Spleen (tissue), 11 donors: ENCODE results near the gene ABCA7. TPM values are rescaled to one million over a fixed set of nuclear protein-coding genes. Genes with fewer than 3 reads are reported as not detected.
"Not testable (repeated sequence)": the region's sequence is repeated elsewhere in the genome, so short reads cannot be mapped to it uniquely, and the experiment has no call there.

ENCODE experiments used
- DNase-seq: peaks from one replicate; pipeline ENCODE4 v3.0.0-alpha.2; 2020
- H3K27ac ChIP-seq, 8 donors: fragments of 200-600 bp; sonication (generic) in 7 of 8; 1 replicate in 4 of 8; 2 replicates in 4 of 8; pipeline versions ENCODE4 v1.5.0 to v1.8.0; 2016 to 2021; ENCODE audit warnings: inconsistent platforms in 4 of 8, mild to moderate bottlenecking in 4 of 8, moderate library complexity in 1 of 8
- H3K27me3 ChIP-seq, 7 donors: fragments of 200-600 bp; sonication (generic) in 6 of 7; replicated peaks in 1 of 7; 1 replicate in 4 of 7; 2 replicates in 3 of 7; pipeline versions ENCODE4 v1.5.0 to v1.8.0; 2016 to 2021; ENCODE audit warnings: inconsistent platforms in 3 of 7, mild to moderate bottlenecking in 1 of 7
- H3K36me3 ChIP-seq, 6 donors: fragments of 200-600 bp; sonication (generic) in 5 of 6; 1 replicate in 4 of 6; 2 replicates in 2 of 6; pipeline versions ENCODE4 v1.5.0 to v1.8.0; 2016 to 2021; ENCODE audit warnings: inconsistent platforms in 2 of 6
- H3K4me1 ChIP-seq, 6 donors: fragments of 200-600 bp; sonication (generic) in 5 of 6; 1 replicate in 3 of 6; 2 replicates in 3 of 6; pipeline versions ENCODE4 v1.5.0 to v1.8.0; 2016 to 2021; ENCODE audit warnings: inconsistent platforms in 3 of 6
- H3K4me3 ChIP-seq, 8 donors: fragments of 200-600 bp; sonication (generic) in 7 of 8; 1 replicate in 4 of 8; 2 replicates in 4 of 8; pipeline versions ENCODE4 v1.5.0 to v1.8.0; 2016 to 2021; ENCODE audit warnings: inconsistent platforms in 4 of 8, mild to moderate bottlenecking in 4 of 8, moderate library complexity in 2 of 8
- H3K9me3 ChIP-seq, 8 donors: fragments of 200-600 bp; sonication (generic) in 7 of 8; 1 replicate in 4 of 8; 2 replicates in 4 of 8; pipeline versions ENCODE4 v1.5.0 to v1.8.0; 2016 to 2021; ENCODE audit warnings: inconsistent platforms in 4 of 8
- CTCF ChIP-seq, 11 experiments: fragments of 200-600 bp in 7 of 11; fragments of 450-650 bp in 4 of 11; sonication (generic) in 4 of 11; IDR thresholded peaks in 8 of 11; conservative IDR thresholded peaks in 3 of 11; 1 replicate in 7 of 11; 2 replicates in 4 of 11; pipeline versions ENCODE4 v1.4.0 to v1.8.0; 2016 to 2021; ENCODE audit warnings: antibody characterized with exemption in 11 of 11, inconsistent platforms in 4 of 11, mild to moderate bottlenecking in 1 of 11
- POLR2A ChIP-seq, 3 donors: fragments of 450-650 bp; IDR thresholded peaks; one replicate each; pipeline ENCODE4 v1.5.1; 2017; ENCODE audit warnings: antibody characterized with exemption in 3 of 3, mild to moderate bottlenecking in 1 of 3
- POLR2AphosphoS5 ChIP-seq, 3 donors: sonication (generic); formaldehyde crosslinking; IDR thresholded peaks; one replicate each; pipeline ENCODE4 v1.5.1; 2017; ENCODE audit warnings: antibody characterized with exemption in 3 of 3
- WGBS, 5 donors: extraction: QIAGEN DNeasy Blood & Tissue Kit in 3 of 5; methylation state at CpG; one replicate each; pipeline versions ENCODE4 v1.1.5 to v1.1.7; 2013 to 2018; 5-methylcytosine and 5-hydroxymethylcytosine counted together
- intact Hi-C: fragments of 100-400 bp; cut with DNase I; formaldehyde crosslinking; loops from one replicate; pipeline ENCODE4 v1.15.0; 2023; ENCODE audit warnings: low total_unique reads
- polyA plus RNA-seq, 3 donors: library from polyadenylated mRNA; stranded (reverse); fragments of 200-250 nt; gene quantifications; one replicate each; pipeline ENCODE4 v1.2.1, GENCODE V29; 2013
- small RNA-seq, 4 donors: library from RNA; depleted of rRNA; stranded (forward); fragments of <200 nt; gene quantifications; one replicate each; pipeline ENCODE3, GENCODE V24; 2016
- total RNA-seq, 7 donors: library from RNA; depleted of rRNA in 3 of 7; stranded (reverse); fragments of >200 nt in 3 of 7; fragmentation: NEBNext Ultra II Directional in 4 of 7; extraction: Animal tissue kit (Norgen Biotek cat#: 25700) in 4 of 7; gene quantifications; one replicate each; pipeline versions ENCODE4 v1.1.0 to v1.2.1, GENCODE V29; 2016 to 2021
- donor health status: healthy with polysubstance abuse.
- donor health status: DM: no; HTN: no; CAD: no; lungs with moderate emphysema.
- donor health status: DM: no; HTN: no; CAD: no.
- donor health status: Bipolar disorder and iron deficiency.
- donor health status: healthy.
- donor health status: DM: no; HTN: no; CAD: no.
- donor health status: DM: yes; HTN: yes; CAD: no.

Gene ABCA7
- total and polyA plus RNA-seq, 10 donors = 64.6 to 197 (median 102) TPM

GRCh38 chr19:1113030-1113985 is 73.4 kb downstream of the ABCA7 start:
- H3K9me3 ChIP-seq = no peaks in the 10 kb centered on the region
- 31 to 47% (median 34%) methylated on average over 29 to 44 of the region's 44 CpGs for WGBS, 5 donors
- H3K27ac ChIP-seq = peak overlapping the region in 7 of 8 donors; percentile 71 to 85 (median 81)
- H3K4me3 ChIP-seq = peak overlapping the region in 1 of 8 donors; percentile 39
- intact Hi-C loops = loop anchor here (5.0 kb wide), 1 partner anchor 79 kb away; no protein-coding TSS in a partner anchor
- no peaks in the 10 kb centered on the region for H3K27me3 ChIP-seq
- DNase-seq = peak; percentile 96
- no peak for TF ChIP-seq POLR2A (IDR thresholded peaks at IDR 0.05)
- peak; percentile 77 to 92 (median 86) for TF ChIP-seq POLR2AphosphoS5 (IDR thresholded peaks at IDR 0.05)
- TF ChIP-seq CTCF (IDR thresholded peaks at IDR 0.05 in 8 of 11, conservative IDR thresholded peaks at IDR 0.05 in 3 of 11) = peak; percentile 65 to 96 (median 93)
- peaks cover 10 to 100% (median 94%) of the 10 kb centered on the region in 6 donors for H3K36me3 ChIP-seq
- peaks cover 12 to 60% (median 25%) of the 10 kb centered on the region in 6 donors for H3K4me1 ChIP-seq

- DNase-seq = peak; percentile 81
- 88 to 93% (median 91%) methylated on average over 13 to 25 of the region's 25 CpGs for WGBS, 5 donors
- H3K36me3 ChIP-seq = peaks cover 10 to 100% (median 95%) of the 10 kb centered on the region in 6 donors
- peaks cover 12 to 57% (median 25%) of the 10 kb centered on the region in 6 donors for H3K4me1 ChIP-seq
- H3K9me3 ChIP-seq = no peaks in the 10 kb centered on the region
- TF ChIP-seq POLR2A (IDR thresholded peaks at IDR 0.05) = no peak
- TF ChIP-seq POLR2AphosphoS5 (IDR thresholded peaks at IDR 0.05) = peak in 2 of 3 donors; percentile 17 to 80
- no peaks in the 10 kb centered on the region for H3K27me3 ChIP-seq
- H3K27ac ChIP-seq = peak overlapping the region in 7 of 8 donors; percentile 71 to 85 (median 81)
- H3K4me3 ChIP-seq = no peak overlapping the region
- intact Hi-C loops = loop anchor here (5.0 kb wide), 1 partner anchor 78 kb away; no protein-coding TSS in a partner anchor
Measured at GRCh38 chr19:1113986-1114483, 74.1 kb downstream of the ABCA7 start.

- not testable (repeated sequence) for H3K9me3 ChIP-seq, H3K27me3 ChIP-seq, H3K4me3 ChIP-seq, DNase-seq
- 89 to 92% (median 90%) methylated on average over 9 of the region's 9 CpGs for WGBS, 5 donors
- intact Hi-C loops = loop anchor here (5.0 kb wide), 1 partner anchor 78 kb away; no protein-coding TSS in a partner anchor
- Histone ChIP-seq H3K4me1 (peaks cover 12 to 62% (median 25%) of the 10 kb centered on the region in 6 donors), H3K27ac (peak overlapping the region in 1 of 8 donors; percentile 82), H3K36me3 (peaks cover 7 to 100% (median 95%) of the 10 kb centered on the region in 6 donors)
Measured at GRCh38 chr19:1114728-1115127, 74.8 kb downstream of the ABCA7 start.

Small RNA genes within 50 kb of the gene (small RNA-seq; reads per million reads assigned to genes)
- gene RNU6-2 = 0 to 0.56 (median 0) reads per million in 4 donors

Other genes starting within 250 kb of the ABCA7 start
- 100 to 1,000 TPM; 147 to 305 (median 247) TPM for gene PTBP1, start 242.7 kb upstream of the ABCA7 start, total RNA-seq
- gene PTBP1, start 242.7 kb upstream of the ABCA7 start, polyA plus RNA-seq = 100 to 1,000 TPM in 1 of 3 donors, 10 to 100 TPM in 2; 89.9 to 130 (median 98.6) TPM
- gene PLPPR3, start 218.2 kb upstream of the ABCA7 start, total RNA-seq = under 1 TPM in 5 of 7 donors, not detected in 2; 0.27 to 0.79 (median 0.43) TPM
- under 1 TPM in 1 of 3 donors, not detected in 2; 0.03 TPM for gene PLPPR3, start 218.2 kb upstream of the ABCA7 start, polyA plus RNA-seq
- 10 to 100 TPM in 3 of 7 donors, 1 to 10 TPM in 4; 3.1 to 69.7 (median 9.6) TPM for gene AZU1, start 212.3 kb upstream of the ABCA7 start, total RNA-seq
- 1 to 10 TPM; 1.7 to 7.6 (median 4.2) TPM for gene AZU1, start 212.3 kb upstream of the ABCA7 start, polyA plus RNA-seq
- gene PRTN3, start 199.1 kb upstream of the ABCA7 start, total RNA-seq = 100 to 1,000 TPM in 1 of 7 donors, 10 to 100 TPM in 3, 1 to 10 TPM in 3; 2.8 to 168 (median 11.7) TPM
- gene PRTN3, start 199.1 kb upstream of the ABCA7 start, polyA plus RNA-seq = 1 to 10 TPM in 2 of 3 donors, under 1 TPM in 1; 0.89 to 3.3 (median 1.3) TPM
- 100 to 1,000 TPM in 1 of 7 donors, 10 to 100 TPM in 4, 1 to 10 TPM in 2; 3.9 to 137 (median 17.0) TPM for gene ELANE, start 187.8 kb upstream of the ABCA7 start, total RNA-seq
- 1 to 10 TPM; 2.8 to 6.7 (median 5.4) TPM for gene ELANE, start 187.8 kb upstream of the ABCA7 start, polyA plus RNA-seq
- 10 to 100 TPM; 11.3 to 59.5 (median 26.2) TPM for gene CFD, start 180.4 kb upstream of the ABCA7 start, total RNA-seq
- gene CFD, start 180.4 kb upstream of the ABCA7 start, polyA plus RNA-seq = 10 to 100 TPM in 2 of 3 donors, 1 to 10 TPM in 1; 6.6 to 25.3 (median 18.4) TPM
- gene MED16, start 146.9 kb upstream of the ABCA7 start, total RNA-seq = 10 to 100 TPM; 37.0 to 60.7 (median 52.7) TPM
- gene MED16, start 146.9 kb upstream of the ABCA7 start, polyA plus RNA-seq = 10 to 100 TPM; 43.2 to 82.1 (median 77.6) TPM
- gene RNU6-9, start 146.6 kb upstream of the ABCA7 start, total RNA-seq = not detected
- gene RNU6-9, start 146.6 kb upstream of the ABCA7 start, polyA plus RNA-seq = not detected
- gene R3HDM4, start 126.9 kb upstream of the ABCA7 start, total RNA-seq = 100 to 1,000 TPM in 3 of 7 donors, 10 to 100 TPM in 4; 41.0 to 175 (median 90.9) TPM
- 10 to 100 TPM; 74.6 to 99.7 (median 87.4) TPM for gene R3HDM4, start 126.9 kb upstream of the ABCA7 start, polyA plus RNA-seq
- gene KISS1R, start 122.8 kb upstream of the ABCA7 start, total RNA-seq = under 1 TPM in 5 of 7 donors, not detected in 2; 0.30 to 0.50 (median 0.37) TPM
- under 1 TPM; 0.22 to 0.42 (median 0.27) TPM for gene KISS1R, start 122.8 kb upstream of the ABCA7 start, polyA plus RNA-seq
- gene ARID3A, start 114.1 kb upstream of the ABCA7 start, total RNA-seq = 10 to 100 TPM; 14.9 to 42.5 (median 22.6) TPM
- gene ARID3A, start 114.1 kb upstream of the ABCA7 start, polyA plus RNA-seq = 10 to 100 TPM in 1 of 3 donors, 1 to 10 TPM in 2; 2.5 to 10.3 (median 3.2) TPM
- gene WDR18, start 55.8 kb upstream of the ABCA7 start, total RNA-seq = 10 to 100 TPM; 17.8 to 63.4 (median 28.2) TPM
- 10 to 100 TPM; 57.6 to 96.0 (median 85.9) TPM for gene WDR18, start 55.8 kb upstream of the ABCA7 start, polyA plus RNA-seq
- under 1 TPM in 2 of 7 donors, not detected in 5; 0.07 to 0.11 TPM for gene GRIN3B, start 39.7 kb upstream of the ABCA7 start, total RNA-seq
- not detected for gene GRIN3B, start 39.7 kb upstream of the ABCA7 start, polyA plus RNA-seq
- 100 to 1,000 TPM; 187 to 275 (median 240) TPM for gene TMEM259, start 19.0 kb upstream of the ABCA7 start, total RNA-seq
- 100 to 1,000 TPM; 172 to 560 (median 460) TPM for gene TMEM259, start 19.0 kb upstream of the ABCA7 start, polyA plus RNA-seq
- gene RNU6-2, start 18.6 kb upstream of the ABCA7 start, total RNA-seq = not detected
- not detected for gene RNU6-2, start 18.6 kb upstream of the ABCA7 start, polyA plus RNA-seq
- 100 to 1,000 TPM; 102 to 296 (median 233) TPM for gene CNN2, start 13.5 kb upstream of the ABCA7 start, total RNA-seq
- gene CNN2, start 13.5 kb upstream of the ABCA7 start, polyA plus RNA-seq = 100 to 1,000 TPM; 126 to 147 (median 140) TPM
- 100 to 1,000 TPM; 161 to 258 (median 237) TPM for gene ARHGAP45, start 27.1 kb downstream of the ABCA7 start, total RNA-seq
- gene ARHGAP45, start 27.1 kb downstream of the ABCA7 start, polyA plus RNA-seq = 100 to 1,000 TPM; 205 to 356 (median 329) TPM
- 100 to 1,000 TPM; 106 to 152 (median 123) TPM for gene POLR2E, start 55.3 kb downstream of the ABCA7 start, total RNA-seq
- 100 to 1,000 TPM in 2 of 3 donors, 10 to 100 TPM in 1; 70.8 to 144 (median 105) TPM for gene POLR2E, start 55.3 kb downstream of the ABCA7 start, polyA plus RNA-seq
- 100 to 1,000 TPM; 138 to 275 (median 216) TPM for gene GPX4, start 63.9 kb downstream of the ABCA7 start, total RNA-seq
- gene GPX4, start 63.9 kb downstream of the ABCA7 start, polyA plus RNA-seq = 100 to 1,000 TPM; 480 to 562 (median 522) TPM
- 100 to 1,000 TPM in 5 of 7 donors, 10 to 100 TPM in 2; 51.7 to 230 (median 168) TPM for gene SBNO2, start 134.2 kb downstream of the ABCA7 start, total RNA-seq
- gene SBNO2, start 134.2 kb downstream of the ABCA7 start, polyA plus RNA-seq = 10 to 100 TPM; 16.2 to 62.0 (median 29.8) TPM
- 10 to 100 TPM; 52.1 to 85.0 (median 75.3) TPM for gene STK11, start 165.7 kb downstream of the ABCA7 start, total RNA-seq
- 100 to 1,000 TPM in 1 of 3 donors, 10 to 100 TPM in 2; 44.0 to 107 (median 46.7) TPM for gene STK11, start 165.7 kb downstream of the ABCA7 start, polyA plus RNA-seq
- gene CBARP, start 197.9 kb downstream of the ABCA7 start, total RNA-seq = 1 to 10 TPM in 1 of 7 donors, under 1 TPM in 5, not detected in 1; 0.12 to 1.2 (median 0.41) TPM
- gene CBARP, start 197.9 kb downstream of the ABCA7 start, polyA plus RNA-seq = under 1 TPM in 2 of 3 donors, not detected in 1; 0.05 to 0.48 TPM
- 100 to 1,000 TPM in 4 of 7 donors, 10 to 100 TPM in 3; 49.1 to 131 (median 102) TPM for gene ATP5F1D, start 201.6 kb downstream of the ABCA7 start, total RNA-seq
- gene ATP5F1D, start 201.6 kb downstream of the ABCA7 start, polyA plus RNA-seq = 100 to 1,000 TPM; 164 to 166 (median 165) TPM
- 100 to 1,000 TPM in 4 of 7 donors, 10 to 100 TPM in 3; 42.1 to 223 (median 138) TPM for gene MIDN, start 208.5 kb downstream of the ABCA7 start, total RNA-seq
- 10 to 100 TPM; 16.5 to 48.9 (median 19.1) TPM for gene MIDN, start 208.5 kb downstream of the ABCA7 start, polyA plus RNA-seq
- 100 to 1,000 TPM; 333 to 672 (median 514) TPM for gene CIRBP, start 229.2 kb downstream of the ABCA7 start, total RNA-seq
- gene CIRBP, start 229.2 kb downstream of the ABCA7 start, polyA plus RNA-seq = 100 to 1,000 TPM; 406 to 894 (median 843) TPM
- gene FAM174C, start 235.4 kb downstream of the ABCA7 start, total RNA-seq = 10 to 100 TPM; 35.8 to 69.6 (median 43.9) TPM
- gene FAM174C, start 235.4 kb downstream of the ABCA7 start, polyA plus RNA-seq = 100 to 1,000 TPM in 1 of 3 donors, 10 to 100 TPM in 2; 82.9 to 134 (median 88.6) TPM
- gene EFNA2, start 245.8 kb downstream of the ABCA7 start, total RNA-seq = not detected
- gene EFNA2, start 245.8 kb downstream of the ABCA7 start, polyA plus RNA-seq = not detected